Skeletal muscle tissue (tissue), 4 donors: ENCODE results near the gene CFAP58. TPM values are rescaled to one million over a fixed set of nuclear protein-coding genes. Genes with fewer than 3 reads are reported as not detected.

Source experiments
- H3K27ac ChIP-seq: one replicate; pipeline ENCODE4 v1.7.0; 2013; ENCODE audit warnings: mild to moderate bottlenecking, low read depth, low read length, inconsistent platforms
- H3K27me3 ChIP-seq, 3 donors: one replicate each; pipeline ENCODE4 v1.7.0; 2013; ENCODE audit warnings: low read length in 3 of 3; ENCODE audit not compliant: control insufficient read depth in 3 of 3, insufficient read depth in 3 of 3
- H3K36me3 ChIP-seq, 3 donors: one replicate each; pipeline ENCODE4 v1.7.0; 2013; ENCODE audit warnings: low read length in 3 of 3; ENCODE audit not compliant: control insufficient read depth in 3 of 3, insufficient read depth in 3 of 3
- H3K4me1 ChIP-seq, 3 donors: one replicate each; pipeline ENCODE4 v1.7.0; 2013; ENCODE audit warnings: low read length in 3 of 3, mild to moderate bottlenecking in 3 of 3; ENCODE audit not compliant: control insufficient read depth in 3 of 3, insufficient read depth in 3 of 3
- H3K4me3 ChIP-seq, 3 donors: one replicate each; pipeline ENCODE4 v1.7.0; 2013; ENCODE audit warnings: low read length in 3 of 3
- H3K9ac ChIP-seq, 3 donors: one replicate each; pipeline ENCODE4 v1.7.0; 2013; ENCODE audit warnings: low read length in 3 of 3, mild to moderate bottlenecking in 3 of 3, moderate library complexity in 2 of 3, low read depth in 1 of 3
- H3K9me3 ChIP-seq, 3 donors: one replicate each; pipeline ENCODE4 v1.7.0; 2013; ENCODE audit warnings: low read length in 3 of 3; ENCODE audit not compliant: control insufficient read depth in 3 of 3
- total RNA-seq: library from RNA; depleted of rRNA; stranded (reverse); fragments of >200 nt; gene quantifications from one replicate; pipeline ENCODE4 v1.2.3, GENCODE V29; 2014
- donor health status: Osteomylitis.

The CFAP58 gene
- total RNA-seq, 1 donor from 2014 or later = under 0.01 TPM

DNA sequence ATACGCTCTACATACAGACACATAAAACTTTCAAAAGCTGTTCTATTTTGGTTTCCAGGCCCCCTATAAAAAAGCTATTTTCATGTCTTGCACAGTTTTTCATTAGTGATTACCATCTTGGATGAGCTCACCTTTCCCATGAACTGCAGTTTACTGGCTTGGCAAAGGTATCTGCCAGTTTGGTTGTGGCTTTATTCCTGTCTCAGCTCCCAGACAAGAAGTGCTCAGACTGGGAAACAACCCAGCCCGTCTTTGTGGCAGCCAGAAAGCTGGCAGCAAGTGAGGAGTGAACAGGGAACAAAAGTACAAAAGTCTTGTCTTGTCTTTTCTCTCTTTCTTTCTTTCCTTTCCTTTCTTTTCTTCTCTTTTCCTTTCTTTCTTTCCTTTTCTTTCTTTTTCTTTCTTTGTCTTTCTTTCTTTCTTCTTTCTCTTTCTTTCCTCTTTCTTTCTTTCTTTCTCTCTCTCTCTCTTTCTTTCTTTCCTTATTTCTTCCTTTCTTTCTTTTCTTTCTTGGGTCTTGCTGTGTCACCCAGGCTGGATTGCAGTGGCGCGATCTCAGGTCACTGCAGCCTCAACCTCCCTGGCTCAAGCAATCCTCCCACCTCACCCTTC, 138.8 kb downstream of the CFAP58 start:
- Histone ChIP-seq H3K9ac (no peak overlapping the region), H3K27me3 (no peaks in the 10 kb centered on the region), H3K4me3 (no peak overlapping the region), H3K27ac (no peak overlapping the region), H3K4me1 (peaks cover 4 to 8% (median 8%) of the 10 kb centered on the region in 3 donors), H3K36me3 (no peaks in the 10 kb centered on the region), H3K9me3 (no peaks in the 10 kb centered on the region)

GRCh38 chr10:104498347-104499081, 144.9 kb downstream of the CFAP58 start:
- no peak overlapping the region for H3K27ac ChIP-seq
- no peak overlapping the region for H3K4me3 ChIP-seq
- no peaks in the 10 kb centered on the region for H3K36me3 ChIP-seq
- no peak overlapping the region for H3K9ac ChIP-seq
- H3K4me1 ChIP-seq = no peaks in the 10 kb centered on the region
- peaks cover 0 to 4% (median 4%) of the 10 kb centered on the region in 3 donors for H3K27me3 ChIP-seq
- H3K9me3 ChIP-seq = no peaks in the 10 kb centered on the region

GRCh38 chr10:104501449-104501848, 147.8 kb downstream of the CFAP58 start:
- Histone ChIP-seq H3K27ac (no peak overlapping the region), H3K27me3 (peaks cover 3 to 4% (median 4%) of the 10 kb centered on the region in 3 donors), H3K4me1 (no peaks in the 10 kb centered on the region), H3K36me3 (no peaks in the 10 kb centered on the region), H3K9ac (no peak overlapping the region), H3K4me3 (no peak overlapping the region), H3K9me3 (no peaks in the 10 kb centered on the region)

DNA sequence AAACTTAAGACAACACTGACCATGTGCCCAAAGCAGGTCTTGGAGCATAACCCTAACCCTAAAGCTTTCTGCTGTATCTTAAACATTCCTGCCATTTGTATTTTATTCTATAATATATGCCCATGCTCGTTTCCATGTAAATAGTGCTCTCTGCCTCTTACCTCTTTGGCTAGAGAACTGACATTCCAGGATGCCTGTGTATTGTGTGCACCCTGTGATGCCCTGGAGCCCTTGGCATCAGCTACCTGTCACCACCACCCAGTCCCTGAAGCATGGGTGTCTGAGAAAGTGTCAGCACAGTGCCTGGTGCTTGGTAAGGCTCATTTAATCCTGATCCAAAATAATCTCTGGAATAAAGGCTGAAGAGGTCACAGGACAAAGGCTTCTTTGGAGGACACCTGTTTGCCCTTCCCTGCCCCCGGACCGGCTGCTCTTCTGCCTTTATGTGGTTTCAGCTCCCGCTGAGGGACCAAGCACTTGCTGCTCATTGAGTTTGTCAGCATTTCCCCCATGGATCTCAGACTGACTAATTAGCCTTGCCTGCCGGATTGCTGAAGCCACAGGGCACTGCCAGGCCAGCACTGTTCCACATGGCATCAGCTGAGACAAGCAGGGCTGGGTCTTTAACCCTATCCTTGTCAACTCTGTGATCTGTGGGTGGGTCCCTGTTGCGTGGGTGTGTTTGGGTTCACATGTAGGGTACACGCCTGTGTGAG, 148.4 kb downstream of the CFAP58 start:
- Histone ChIP-seq H3K4me1 (no peaks in the 10 kb centered on the region), H3K27ac (no peak overlapping the region), H3K36me3 (no peaks in the 10 kb centered on the region), H3K9me3 (no peaks in the 10 kb centered on the region), H3K27me3 (peaks cover 4% of the 10 kb centered on the region in 3 donors), H3K4me3 (no peak overlapping the region), H3K9ac (no peak overlapping the region)

GRCh38 chr10:104502907-104503306, 149.3 kb downstream of the CFAP58 start:
- Histone ChIP-seq H3K36me3 (no peaks in the 10 kb centered on the region), H3K4me3 (no peak overlapping the region), H3K9me3 (no peaks in the 10 kb centered on the region), H3K27ac (no peak overlapping the region), H3K27me3 (peaks cover 4% of the 10 kb centered on the region in 3 donors), H3K4me1 (no peaks in the 10 kb centered on the region), H3K9ac (no peak overlapping the region)

Other genes with a start within 250 kb of the CFAP58 start
- 2.1 TPM for gene SFR1, start 231.7 kb upstream of the CFAP58 start, total RNA-seq
- gene CFAP43, start 121.5 kb upstream of the CFAP58 start, total RNA-seq = 2.1 TPM
- gene GSTO1, start 98.9 kb upstream of the CFAP58 start, total RNA-seq = 53.2 TPM
- not detected for gene GSTO2, start 84.6 kb upstream of the CFAP58 start, total RNA-seq
- 4.2 TPM for gene ITPRIP, start 15.4 kb upstream of the CFAP58 start, total RNA-seq